OCI-LY1 (cell line): Measurements from ENCODE around the gene LRRC3B.

Experiments used
- CTCF ChIP-seq: fragments of 200-600 bp; sonication (generic), shearing (Covaris generic); IDR thresholded peaks from 2 replicates; pipeline ENCODE4 v1.5.1; 2017; ENCODE audit warnings: mild to moderate bottlenecking, antibody characterized with exemption, low read length, moderate library complexity, mixed read lengths
- EZH2 ChIP-seq: fragments of 200-600 bp; sonication (generic), shearing (Covaris generic); IDR thresholded peaks from 2 replicates; pipeline ENCODE4 v1.8.0; 2017; ENCODE audit warnings: borderline replicate concordance, mixed run types, mild to moderate bottlenecking, antibody characterized with exemption, low read length, moderate library complexity, mixed read lengths

- no peak for TF ChIP-seq CTCF
- TF ChIP-seq EZH2: no peak
Observed at GRCh38 chr3:26715431-26715830, 92.9 kb downstream of the LRRC3B start.
